Measurements from ENCODE around the gene NEU1.

DNA sequence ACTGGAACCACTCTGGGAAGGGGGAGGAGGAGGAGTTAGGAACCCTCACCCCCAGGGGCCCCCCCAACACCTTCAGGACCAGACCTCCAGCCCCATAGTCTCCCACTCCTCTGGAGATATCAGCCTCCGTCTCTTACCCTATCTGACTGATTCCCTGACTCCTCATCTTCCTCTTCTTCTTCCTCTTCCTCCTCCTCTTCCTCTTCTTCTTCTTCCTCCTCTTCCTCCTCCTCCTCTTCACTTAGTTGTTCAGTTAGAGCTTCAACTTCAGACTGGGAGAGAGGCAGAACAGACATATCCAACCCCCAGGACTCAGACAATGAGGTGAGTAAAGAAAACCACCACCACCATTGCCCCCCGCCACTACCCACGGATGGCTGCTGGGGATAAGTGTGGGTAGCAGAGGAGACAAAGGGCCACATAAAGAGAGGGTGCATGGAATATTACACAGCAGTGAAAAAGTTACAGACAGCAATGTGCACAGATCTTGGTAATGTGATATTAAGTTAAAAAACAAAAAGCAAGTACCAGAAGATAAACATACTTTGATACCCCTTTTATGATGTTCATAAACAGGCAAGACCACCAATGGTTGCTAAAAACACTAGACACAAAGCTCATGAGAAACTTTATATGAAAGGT, 26.8 kb upstream of the NEU1 start:
- TF ChIP-seq EZH2phosphoT487 (IDR thresholded peaks at IDR 0.05; ENCODE audit: insufficient read depth, low read depth), result no peak
- no peak for TF ChIP-seq EZH2 (IDR thresholded peaks at IDR 0.05; ENCODE audit: insufficient read depth, poor library complexity, severe bottlenecking)
